Parathyroid adenoma (tissue), 2 donors: Measurements from ENCODE around the gene FUOM.

Source experiments
- H2AFZ ChIP-seq: fragments of 300-600 bp; sonication (generic); one replicate; pipeline ENCODE4 v1.7.0; 2017; ENCODE audit warnings: antibody characterized with exemption, mild to moderate bottlenecking
- H3K27ac ChIP-seq: fragments of 300-600 bp; sonication (generic); one replicate; pipeline ENCODE4 v1.7.0; 2017
- H3K27me3 ChIP-seq: fragments of 300-600 bp; sonication (generic); one replicate; pipeline ENCODE4 v1.7.0; 2017; ENCODE audit warnings: low read length; ENCODE audit not compliant: control insufficient read depth, insufficient read depth
- H3K36me3 ChIP-seq: fragments of 300-600 bp; sonication (generic); one replicate; pipeline ENCODE4 v1.7.0; 2017; ENCODE audit warnings: low read length; ENCODE audit not compliant: control insufficient read depth, insufficient read depth
- H3K4me1 ChIP-seq: fragments of 300-600 bp; sonication (generic); one replicate; pipeline ENCODE4 v1.7.0; 2017; ENCODE audit warnings: control low read depth
- H3K4me2 ChIP-seq: fragments of 300-600 bp; sonication (generic); one replicate; pipeline ENCODE4 v1.7.0; 2017; ENCODE audit warnings: low read length
- H3K4me3 ChIP-seq: fragments of 300-600 bp; sonication (generic); one replicate; pipeline ENCODE4 v1.7.0; 2017; ENCODE audit warnings: low read depth, low read length
- H3K79me2 ChIP-seq: fragments of 300-600 bp; sonication (generic); one replicate; pipeline ENCODE4 v1.7.0; 2017; ENCODE audit warnings: control low read depth
- H3K9ac ChIP-seq: fragments of 300-600 bp; sonication (generic); one replicate; pipeline ENCODE4 v1.7.0; 2017; ENCODE audit warnings: mild to moderate bottlenecking
- H3K9me3 ChIP-seq: fragments of 300-600 bp; sonication (generic); one replicate; pipeline ENCODE4 v1.7.0; 2017; ENCODE audit warnings: low read length; ENCODE audit not compliant: control insufficient read depth
- TF ChIP-seq, protein P1 (sequence below): fragments of 300-600 bp; sonication (generic); IDR thresholded peaks from one replicate; pipeline ENCODE4 v1.7.0; 2017; ENCODE audit warnings: antibody characterized with exemption, mild to moderate bottlenecking
- donor health status: primary hyperparathyroidism.

FUOM gene

GRCh38 chr10:133318494-133319127 lies 39.2 kb downstream of the FUOM start:
- TF ChIP-seq, protein P1, sequence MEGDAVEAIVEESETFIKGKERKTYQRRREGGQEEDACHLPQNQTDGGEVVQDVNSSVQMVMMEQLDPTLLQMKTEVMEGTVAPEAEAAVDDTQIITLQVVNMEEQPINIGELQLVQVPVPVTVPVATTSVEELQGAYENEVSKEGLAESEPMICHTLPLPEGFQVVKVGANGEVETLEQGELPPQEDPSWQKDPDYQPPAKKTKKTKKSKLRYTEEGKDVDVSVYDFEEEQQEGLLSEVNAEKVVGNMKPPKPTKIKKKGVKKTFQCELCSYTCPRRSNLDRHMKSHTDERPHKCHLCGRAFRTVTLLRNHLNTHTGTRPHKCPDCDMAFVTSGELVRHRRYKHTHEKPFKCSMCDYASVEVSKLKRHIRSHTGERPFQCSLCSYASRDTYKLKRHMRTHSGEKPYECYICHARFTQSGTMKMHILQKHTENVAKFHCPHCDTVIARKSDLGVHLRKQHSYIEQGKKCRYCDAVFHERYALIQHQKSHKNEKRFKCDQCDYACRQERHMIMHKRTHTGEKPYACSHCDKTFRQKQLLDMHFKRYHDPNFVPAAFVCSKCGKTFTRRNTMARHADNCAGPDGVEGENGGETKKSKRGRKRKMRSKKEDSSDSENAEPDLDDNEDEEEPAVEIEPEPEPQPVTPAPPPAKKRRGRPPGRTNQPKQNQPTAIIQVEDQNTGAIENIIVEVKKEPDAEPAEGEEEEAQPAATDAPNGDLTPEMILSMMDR = peak; percentile 72
- Histone ChIP-seq H3K27ac (no peak overlapping the region), H3K4me3 (peak overlapping the region; percentile 28), H3K4me1 (peaks cover 3% of the 10 kb centered on the region), H3K4me2 (peak overlapping the region; percentile 69), H3K9ac (no peak overlapping the region), H3K27me3 (no peaks in the 10 kb centered on the region), H3K9me3 (no peaks in the 10 kb centered on the region), H3K79me2 (no peaks in the 10 kb centered on the region), H2AFZ (peak overlapping the region; percentile 87), H3K36me3 (no peaks in the 10 kb centered on the region)

GRCh38 chr10:133316732-133317131 lies 41.1 kb downstream of the FUOM start:
- no peaks in the 10 kb centered on the region for H3K79me2 ChIP-seq
- H3K4me1 ChIP-seq = peaks cover 3% of the 10 kb centered on the region
- no peak overlapping the region for H2AFZ ChIP-seq
- H3K4me2 ChIP-seq = no peak overlapping the region
- H3K27me3 ChIP-seq = no peaks in the 10 kb centered on the region
- TF ChIP-seq, protein P1 = no peak
- H3K36me3 ChIP-seq = no peaks in the 10 kb centered on the region
- no peak overlapping the region for H3K4me3 ChIP-seq
- no peaks in the 10 kb centered on the region for H3K9me3 ChIP-seq
- H3K27ac ChIP-seq = no peak overlapping the region
- H3K9ac ChIP-seq = no peak overlapping the region

GRCh38 chr10:133316266-133316665 lies 41.6 kb downstream of the FUOM start:
- Histone ChIP-seq H3K4me3 (no peak overlapping the region), H3K4me2 (no peak overlapping the region), H3K27ac (no peak overlapping the region), H3K9me3 (no peaks in the 10 kb centered on the region), H2AFZ (no peak overlapping the region), H3K4me1 (peaks cover 3% of the 10 kb centered on the region), H3K36me3 (no peaks in the 10 kb centered on the region), H3K79me2 (no peaks in the 10 kb centered on the region), H3K27me3 (no peaks in the 10 kb centered on the region), H3K9ac (no peak overlapping the region)
- TF ChIP-seq, protein P1 = no peak

- Histone ChIP-seq H3K36me3 (no peaks in the 10 kb centered on the region), H3K27me3 (no peaks in the 10 kb centered on the region), H3K4me2 (no peak overlapping the region), H3K4me3 (no peak overlapping the region), H3K9me3 (no peaks in the 10 kb centered on the region), H3K79me2 (no peaks in the 10 kb centered on the region), H2AFZ (no peak overlapping the region), H3K9ac (no peak overlapping the region), H3K4me1 (peaks cover 3% of the 10 kb centered on the region), H3K27ac (no peak overlapping the region)
- TF ChIP-seq, protein P1 = no peak
These were observed 42.0 kb downstream of the FUOM start for GRCh38 chr10:133315847-133316246.

DNA sequence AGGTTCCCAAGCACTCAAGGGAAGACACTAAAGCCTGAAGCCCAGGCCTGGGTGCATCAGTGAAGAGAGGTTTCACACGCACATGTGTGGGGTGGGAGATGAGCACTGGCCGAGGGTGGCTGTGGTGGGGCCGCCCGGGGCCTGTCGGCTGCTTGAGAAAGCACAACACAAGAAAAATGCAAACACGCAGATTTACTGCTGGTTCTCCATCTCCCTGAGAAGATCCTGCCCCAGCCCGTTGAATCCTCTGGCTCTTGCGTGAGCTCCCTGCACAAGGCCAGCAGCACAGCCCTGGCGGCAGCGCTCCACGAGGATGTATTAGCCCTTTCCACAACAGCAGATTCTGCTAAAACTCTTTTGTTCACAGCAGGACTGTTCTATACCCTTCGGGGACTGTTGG lies 42.9 kb downstream of the FUOM start:
- H3K27me3 ChIP-seq = no peaks in the 10 kb centered on the region
- no peak overlapping the region for H3K9ac ChIP-seq
- H3K79me2 ChIP-seq = no peaks in the 10 kb centered on the region
- H2AFZ ChIP-seq = no peak overlapping the region
- no peak overlapping the region for H3K27ac ChIP-seq
- TF ChIP-seq, protein P1 = no peak
- no peak overlapping the region for H3K4me3 ChIP-seq
- H3K36me3 ChIP-seq = no peaks in the 10 kb centered on the region
- no peaks in the 10 kb centered on the region for H3K9me3 ChIP-seq
- no peak overlapping the region for H3K4me2 ChIP-seq
- H3K4me1 ChIP-seq = peaks cover 3% of the 10 kb centered on the region
